PFSK-1 (cell line): ENCODE measurements around the gene C2orf69.

Experiments used
- FOXP2 ChIP-seq: optimal IDR thresholded peaks from 2 replicates; pipeline ENCODE3; 2011; ENCODE audit warnings: borderline replicate concordance, control low read depth, inconsistent platforms; ENCODE audit not compliant: insufficient read depth; ENCODE audit errors: extremely low read length, extremely low read depth
- POLR2AphosphoS5 ChIP-seq: IDR thresholded peaks from 2 replicates; pipeline ENCODE4 v1.6.1; 2012; ENCODE audit warnings: low read depth, mild to moderate bottlenecking, control low read depth, low read length, moderate library complexity
- SIN3A ChIP-seq: IDR thresholded peaks from 2 replicates; pipeline ENCODE4 v1.6.1; 2012; ENCODE audit warnings: mild to moderate bottlenecking, low read length, moderate library complexity, borderline replicate concordance; ENCODE audit not compliant: insufficient read depth
- TAF1 ChIP-seq: IDR thresholded peaks from 2 replicates; pipeline ENCODE4 v1.6.1; 2012; ENCODE audit warnings: low read length, control low read depth, borderline replicate concordance; ENCODE audit not compliant: insufficient read depth
- TF ChIP-seq, protein P1 (sequence below), 2 experiments: IDR thresholded peaks; 2 replicates each; pipeline versions ENCODE4 v1.6.1 to v1.8.0; 2011 to 2012; ENCODE audit warnings: low read depth in 2 of 2, low read length in 2 of 2, control low read depth in 1 of 2, inconsistent platforms in 1 of 2, mild to moderate bottlenecking in 1 of 2, moderate library complexity in 1 of 2; ENCODE audit not compliant: insufficient read depth in 1 of 2

DNA sequence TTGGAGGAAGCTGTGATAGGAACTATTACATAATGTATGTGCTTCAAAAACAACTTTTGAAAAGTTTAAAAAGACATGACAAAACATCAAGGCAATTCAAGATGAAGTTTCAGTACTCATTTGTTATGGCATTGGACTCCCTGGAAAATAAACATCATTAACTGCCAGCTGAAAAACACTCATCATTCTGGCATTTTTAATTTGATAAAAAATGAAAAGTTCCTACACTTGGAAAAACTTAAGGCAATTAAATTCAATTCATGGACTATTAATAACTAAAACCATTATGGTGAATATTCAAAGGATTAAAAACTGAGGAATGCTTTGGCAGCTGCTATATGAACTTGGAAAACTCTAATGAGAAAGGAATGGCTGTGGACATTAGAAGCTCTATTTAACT is 35.7 kb downstream of the C2orf69 start:
- TF ChIP-seq POLR2AphosphoS5: no peak
- no peak for TF ChIP-seq SIN3A
- TF ChIP-seq TAF1: no peak
- TF ChIP-seq, protein P1, sequence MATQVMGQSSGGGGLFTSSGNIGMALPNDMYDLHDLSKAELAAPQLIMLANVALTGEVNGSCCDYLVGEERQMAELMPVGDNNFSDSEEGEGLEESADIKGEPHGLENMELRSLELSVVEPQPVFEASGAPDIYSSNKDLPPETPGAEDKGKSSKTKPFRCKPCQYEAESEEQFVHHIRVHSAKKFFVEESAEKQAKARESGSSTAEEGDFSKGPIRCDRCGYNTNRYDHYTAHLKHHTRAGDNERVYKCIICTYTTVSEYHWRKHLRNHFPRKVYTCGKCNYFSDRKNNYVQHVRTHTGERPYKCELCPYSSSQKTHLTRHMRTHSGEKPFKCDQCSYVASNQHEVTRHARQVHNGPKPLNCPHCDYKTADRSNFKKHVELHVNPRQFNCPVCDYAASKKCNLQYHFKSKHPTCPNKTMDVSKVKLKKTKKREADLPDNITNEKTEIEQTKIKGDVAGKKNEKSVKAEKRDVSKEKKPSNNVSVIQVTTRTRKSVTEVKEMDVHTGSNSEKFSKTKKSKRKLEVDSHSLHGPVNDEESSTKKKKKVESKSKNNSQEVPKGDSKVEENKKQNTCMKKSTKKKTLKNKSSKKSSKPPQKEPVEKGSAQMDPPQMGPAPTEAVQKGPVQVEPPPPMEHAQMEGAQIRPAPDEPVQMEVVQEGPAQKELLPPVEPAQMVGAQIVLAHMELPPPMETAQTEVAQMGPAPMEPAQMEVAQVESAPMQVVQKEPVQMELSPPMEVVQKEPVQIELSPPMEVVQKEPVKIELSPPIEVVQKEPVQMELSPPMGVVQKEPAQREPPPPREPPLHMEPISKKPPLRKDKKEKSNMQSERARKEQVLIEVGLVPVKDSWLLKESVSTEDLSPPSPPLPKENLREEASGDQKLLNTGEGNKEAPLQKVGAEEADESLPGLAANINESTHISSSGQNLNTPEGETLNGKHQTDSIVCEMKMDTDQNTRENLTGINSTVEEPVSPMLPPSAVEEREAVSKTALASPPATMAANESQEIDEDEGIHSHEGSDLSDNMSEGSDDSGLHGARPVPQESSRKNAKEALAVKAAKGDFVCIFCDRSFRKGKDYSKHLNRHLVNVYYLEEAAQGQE (IDR thresholded peaks at IDR 0.05; ENCODE audit: insufficient read depth in 1 of 2, low read depth in 2 of 2, low read length in 2 of 2): no peak
- no peak for TF ChIP-seq FOXP2
